COLO668 (cell line): ENCODE measurements around the gene PLCH1.

ENCODE experiments used
- DNase-seq: peaks from one replicate; lab custom pipeline; 2025; ENCODE audit not compliant: unreplicated experiment; lab: John Stamatoyannopoulos, UW

PLCH1 gene, protein sequence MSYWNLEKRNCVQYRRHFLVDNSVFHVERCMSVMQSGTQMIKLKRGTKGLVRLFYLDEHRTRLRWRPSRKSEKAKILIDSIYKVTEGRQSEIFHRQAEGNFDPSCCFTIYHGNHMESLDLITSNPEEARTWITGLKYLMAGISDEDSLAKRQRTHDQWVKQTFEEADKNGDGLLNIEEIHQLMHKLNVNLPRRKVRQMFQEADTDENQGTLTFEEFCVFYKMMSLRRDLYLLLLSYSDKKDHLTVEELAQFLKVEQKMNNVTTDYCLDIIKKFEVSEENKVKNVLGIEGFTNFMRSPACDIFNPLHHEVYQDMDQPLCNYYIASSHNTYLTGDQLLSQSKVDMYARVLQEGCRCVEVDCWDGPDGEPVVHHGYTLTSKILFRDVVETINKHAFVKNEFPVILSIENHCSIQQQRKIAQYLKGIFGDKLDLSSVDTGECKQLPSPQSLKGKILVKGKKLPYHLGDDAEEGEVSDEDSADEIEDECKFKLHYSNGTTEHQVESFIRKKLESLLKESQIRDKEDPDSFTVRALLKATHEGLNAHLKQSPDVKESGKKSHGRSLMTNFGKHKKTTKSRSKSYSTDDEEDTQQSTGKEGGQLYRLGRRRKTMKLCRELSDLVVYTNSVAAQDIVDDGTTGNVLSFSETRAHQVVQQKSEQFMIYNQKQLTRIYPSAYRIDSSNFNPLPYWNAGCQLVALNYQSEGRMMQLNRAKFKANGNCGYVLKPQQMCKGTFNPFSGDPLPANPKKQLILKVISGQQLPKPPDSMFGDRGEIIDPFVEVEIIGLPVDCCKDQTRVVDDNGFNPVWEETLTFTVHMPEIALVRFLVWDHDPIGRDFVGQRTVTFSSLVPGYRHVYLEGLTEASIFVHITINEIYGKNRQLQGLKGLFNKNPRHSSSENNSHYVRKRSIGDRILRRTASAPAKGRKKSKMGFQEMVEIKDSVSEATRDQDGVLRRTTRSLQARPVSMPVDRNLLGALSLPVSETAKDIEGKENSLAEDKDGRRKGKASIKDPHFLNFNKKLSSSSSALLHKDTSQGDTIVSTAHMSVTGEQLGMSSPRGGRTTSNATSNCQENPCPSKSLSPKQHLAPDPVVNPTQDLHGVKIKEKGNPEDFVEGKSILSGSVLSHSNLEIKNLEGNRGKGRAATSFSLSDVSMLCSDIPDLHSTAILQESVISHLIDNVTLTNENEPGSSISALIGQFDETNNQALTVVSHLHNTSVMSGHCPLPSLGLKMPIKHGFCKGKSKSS (N-terminal part only)

DNA sequence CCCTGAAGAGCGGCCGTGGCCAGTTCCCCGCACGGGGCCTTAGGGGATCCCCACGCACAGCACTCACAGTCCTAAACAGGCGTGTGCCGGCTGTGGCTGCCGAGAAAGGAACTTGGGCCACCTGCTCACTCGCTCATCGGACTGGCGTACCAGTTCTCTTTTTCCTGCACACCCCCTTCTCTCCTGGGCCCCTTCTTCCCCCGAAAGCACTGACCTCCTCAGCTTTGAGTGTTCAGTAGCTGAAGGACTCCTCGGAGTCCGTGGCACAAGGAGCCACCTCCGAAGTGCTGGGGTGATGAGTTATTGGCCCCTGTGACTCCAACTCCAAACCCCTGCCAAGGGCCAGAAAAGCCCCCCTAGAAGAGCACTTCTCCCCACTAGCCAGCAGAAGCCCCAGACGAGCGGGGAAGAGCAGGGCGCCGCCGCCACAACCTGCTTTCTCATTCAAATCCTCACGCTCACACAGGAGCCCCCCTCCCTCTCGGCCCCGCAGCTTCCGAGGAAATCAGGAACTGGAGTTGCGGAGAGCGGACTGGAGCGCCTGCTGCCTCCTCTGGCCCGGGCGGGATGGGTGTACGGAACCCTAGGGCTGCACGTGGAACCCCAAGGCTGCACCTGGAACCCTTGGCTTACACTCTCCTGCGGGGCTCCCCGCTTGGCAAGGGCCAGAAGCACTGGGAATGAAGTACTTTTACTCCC, at the start of gene PLCH1:
Gene PLCH1, minus strand, starts transcription at position 446 of the 699 bp plus-strand sequence. CDS start 40,847 bp downstream, outside the sequence.
- peak; percentile 69 for DNase-seq

DNA sequence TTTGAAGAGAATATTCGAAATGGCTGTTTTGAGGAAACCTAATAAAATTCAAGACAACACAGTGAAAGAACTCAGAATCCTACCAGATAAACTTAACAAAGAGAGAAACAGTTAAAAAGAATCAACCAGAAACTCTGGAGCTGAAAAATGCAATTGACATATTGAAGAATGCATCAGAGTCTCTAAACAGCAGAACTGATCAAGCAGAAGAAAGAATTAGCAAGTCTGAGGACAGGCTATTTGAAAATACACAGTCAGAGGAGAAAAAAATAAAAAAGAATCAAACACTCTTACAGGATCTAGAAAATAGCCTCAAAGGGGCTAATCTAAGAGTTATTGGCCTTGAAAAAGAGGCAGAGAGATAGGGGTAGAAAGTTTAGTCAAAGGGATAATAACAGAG, 47.7 kb upstream of the PLCH1 start:
- DNase-seq: no peak

DNA sequence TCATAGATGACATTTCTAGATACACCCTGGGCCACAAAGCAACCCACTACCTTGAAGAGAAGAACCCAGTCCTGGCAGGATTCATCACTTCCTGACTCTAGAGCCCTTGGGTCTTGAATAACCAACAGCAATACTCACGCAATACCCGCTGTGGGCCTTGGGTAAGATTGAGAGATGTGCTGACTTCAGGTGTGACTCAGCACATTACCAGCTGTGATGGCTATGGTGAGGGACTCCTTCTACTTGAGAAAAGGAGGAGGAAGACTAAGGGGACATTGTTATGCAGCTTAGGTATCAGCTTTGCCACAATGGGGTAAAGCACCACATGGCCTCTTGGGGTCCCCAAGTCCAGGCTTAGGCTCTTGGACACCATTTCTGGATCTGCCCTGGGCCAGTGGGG, 46.3 kb upstream of the PLCH1 start:
- DNase-seq: no peak

DNA sequence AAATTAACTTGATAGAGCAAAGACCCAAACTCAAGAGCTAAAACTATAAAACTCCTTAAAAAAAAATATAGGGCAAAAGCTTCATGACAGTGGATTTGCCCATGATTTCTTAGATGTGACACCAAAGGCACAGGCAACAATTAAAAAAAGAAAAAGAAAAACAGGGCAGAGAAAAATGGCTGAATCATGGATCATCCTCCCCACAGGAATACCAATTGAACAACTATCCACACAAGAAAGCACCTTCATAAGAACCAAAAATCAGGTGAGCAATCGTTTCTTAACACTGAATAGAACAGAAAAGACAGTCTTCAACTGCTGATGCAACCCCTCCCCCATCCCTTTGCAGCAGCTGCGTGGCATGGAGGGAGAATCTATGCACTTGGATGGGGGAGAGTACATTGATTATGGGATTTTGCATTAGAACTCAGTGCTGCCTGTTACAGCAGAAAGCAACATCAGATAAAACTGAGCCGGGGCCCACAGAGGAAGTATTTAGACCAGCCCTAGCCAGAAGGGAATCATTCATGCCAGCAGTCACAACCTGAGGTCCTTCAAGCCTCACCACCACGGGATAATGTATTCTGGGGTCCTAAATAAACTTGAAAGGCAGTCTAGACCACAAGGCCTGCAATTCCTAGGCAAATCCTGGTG, 45.5 kb upstream of the PLCH1 start:
- no peak for DNase-seq

DNA sequence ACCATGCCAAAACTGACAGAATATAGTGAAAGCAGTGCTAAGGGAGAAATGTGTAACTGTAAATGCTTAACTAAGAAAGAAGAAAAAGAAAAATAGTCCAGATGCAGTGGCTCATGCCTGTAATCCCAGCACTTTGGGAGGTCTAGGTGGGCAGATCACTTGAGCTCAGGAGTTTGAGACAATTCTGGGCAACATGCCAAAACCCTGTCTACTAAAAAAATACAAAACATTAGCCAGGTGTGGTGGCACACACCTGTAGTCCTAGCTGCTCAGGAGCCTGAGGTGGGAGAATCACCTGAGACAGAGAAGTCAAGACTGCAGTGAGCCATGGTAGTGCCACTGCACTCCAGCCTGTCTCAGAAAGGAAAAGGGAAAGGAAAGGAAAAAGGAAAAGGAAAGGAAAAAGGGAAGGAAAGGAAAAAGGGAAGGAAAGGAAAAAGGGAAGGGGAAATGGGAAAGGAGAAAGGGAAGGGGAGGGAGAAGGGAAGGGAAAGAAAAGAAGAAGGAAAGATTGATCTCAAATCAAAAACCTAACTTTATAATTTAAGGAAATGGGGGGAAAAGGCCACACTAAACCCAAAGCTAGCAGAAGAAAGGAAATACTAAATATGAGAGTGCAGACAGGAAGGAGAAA, 40.9 kb upstream of the PLCH1 start:
- DNase-seq: peak; percentile 27

DNA sequence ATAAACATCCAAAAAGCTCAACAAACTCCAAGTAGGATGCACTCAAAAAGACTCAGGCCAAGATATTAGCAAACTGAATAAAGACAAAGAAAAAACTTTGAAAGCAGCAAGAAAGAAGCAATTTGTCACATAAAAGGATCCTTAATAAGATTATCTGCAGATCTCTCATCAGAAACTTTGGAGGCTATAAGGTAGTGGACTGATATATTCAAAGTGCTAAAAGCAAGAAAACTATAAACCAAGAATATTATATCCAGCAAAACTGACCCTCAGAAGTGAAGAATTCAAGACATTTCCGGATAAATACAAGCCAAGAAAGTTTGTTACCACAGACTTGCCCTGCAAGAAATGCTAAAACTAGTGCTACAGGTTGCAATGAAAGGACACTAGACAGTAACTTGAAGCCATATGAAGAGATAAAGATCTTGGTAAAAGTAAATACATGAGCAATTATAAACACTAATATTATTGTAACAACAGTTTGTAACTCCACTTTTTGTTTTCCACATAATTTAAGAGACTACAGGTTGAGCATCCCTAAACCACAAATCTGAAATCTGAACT, 37.6 kb upstream of the PLCH1 start:
- no peak for DNase-seq

DNA sequence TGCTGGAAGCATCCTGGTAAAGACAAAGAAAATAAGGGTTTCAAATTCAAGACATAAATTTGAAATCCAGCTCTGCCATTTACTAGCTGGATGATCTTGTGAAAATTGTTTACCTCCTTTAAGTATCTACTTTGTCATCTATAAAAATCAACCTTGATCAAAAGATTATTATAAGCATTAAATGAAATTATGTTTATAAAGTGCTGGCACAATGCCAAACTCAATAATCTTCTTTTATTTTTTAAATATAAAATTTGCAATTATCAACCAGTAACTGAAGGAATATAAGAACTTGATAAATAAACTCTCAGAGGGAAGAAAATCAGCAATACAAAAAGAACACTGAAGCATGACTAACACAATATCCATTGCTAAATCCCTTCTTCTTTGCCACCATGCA, 35.4 kb upstream of the PLCH1 start:
- DNase-seq: no peak

DNA sequence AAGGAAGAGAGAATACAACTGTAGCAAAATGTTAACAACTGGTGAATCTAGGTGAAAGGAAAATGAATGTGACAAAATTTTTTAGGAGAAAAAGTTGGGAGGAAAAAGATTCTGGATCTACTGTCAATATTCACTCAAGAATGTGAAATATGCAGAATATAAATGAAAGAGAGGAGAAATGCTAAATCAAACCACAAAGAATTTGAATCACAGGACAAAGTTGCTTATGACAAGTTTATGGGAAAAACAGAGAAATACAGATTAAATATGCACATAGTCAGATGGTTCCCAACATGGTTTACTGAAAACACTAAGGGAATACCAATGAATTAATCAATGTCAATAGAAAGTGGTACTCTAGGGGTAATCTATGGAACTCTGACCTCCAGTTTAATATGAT, 33.6 kb upstream of the PLCH1 start:
- no peak for DNase-seq

DNA sequence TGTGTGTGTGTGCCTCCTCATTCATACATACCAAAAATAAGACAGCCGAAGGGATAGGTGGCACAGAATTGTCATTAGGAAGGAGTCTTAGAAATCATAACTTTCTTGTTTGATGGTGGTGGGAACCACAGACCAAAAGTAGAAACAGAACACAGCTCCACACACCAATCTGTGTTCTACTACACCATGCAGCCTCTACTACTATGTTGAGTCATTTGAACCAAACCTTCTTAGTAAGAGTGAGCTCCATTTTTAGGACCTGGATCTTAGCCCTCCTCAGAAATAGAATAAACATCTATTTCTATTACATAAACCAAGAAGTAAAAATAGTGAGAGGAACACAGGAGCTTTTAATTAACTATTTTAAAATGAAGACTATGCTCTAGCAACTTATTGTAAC, 27.9 kb upstream of the PLCH1 start:
- no peak for DNase-seq

DNA sequence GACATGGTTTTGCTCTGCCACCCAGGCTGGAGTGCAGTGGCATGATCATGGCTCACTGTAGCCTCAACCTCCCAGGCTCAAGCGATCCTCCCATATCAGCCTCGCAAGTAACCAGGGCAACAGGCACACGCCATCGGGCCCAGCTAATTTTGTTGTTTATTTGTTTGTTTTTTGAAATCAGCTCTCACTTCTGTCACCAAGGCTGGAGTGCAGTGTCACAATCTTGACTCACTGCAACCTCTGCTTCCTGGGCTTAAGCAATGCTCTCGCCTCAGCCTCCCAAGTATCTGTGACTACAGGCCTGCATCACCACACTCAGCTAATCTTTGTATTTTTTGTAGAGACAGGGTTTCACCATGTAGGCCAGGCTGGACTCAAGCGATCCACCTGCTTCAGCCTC, 26.3 kb upstream of the PLCH1 start:
- no peak for DNase-seq

DNA sequence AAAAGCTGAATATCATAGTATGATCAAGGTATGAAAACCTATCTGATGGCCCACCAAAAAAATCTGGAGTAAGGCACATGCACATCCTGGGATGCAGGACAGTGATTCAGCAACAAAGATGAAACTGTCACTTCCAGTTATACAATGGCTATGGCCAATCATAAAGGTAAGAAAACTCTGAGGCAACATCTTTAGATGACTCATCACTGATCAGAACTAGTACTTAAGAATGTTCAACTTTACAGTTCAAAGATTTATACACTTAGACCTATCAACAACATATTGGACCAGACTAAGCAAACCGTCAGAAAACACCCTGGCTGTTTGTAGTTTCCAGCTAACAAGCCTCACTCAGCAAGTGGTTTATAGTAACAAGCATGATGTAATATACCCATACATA, 21.3 kb upstream of the PLCH1 start:
- DNase-seq: no peak

DNA sequence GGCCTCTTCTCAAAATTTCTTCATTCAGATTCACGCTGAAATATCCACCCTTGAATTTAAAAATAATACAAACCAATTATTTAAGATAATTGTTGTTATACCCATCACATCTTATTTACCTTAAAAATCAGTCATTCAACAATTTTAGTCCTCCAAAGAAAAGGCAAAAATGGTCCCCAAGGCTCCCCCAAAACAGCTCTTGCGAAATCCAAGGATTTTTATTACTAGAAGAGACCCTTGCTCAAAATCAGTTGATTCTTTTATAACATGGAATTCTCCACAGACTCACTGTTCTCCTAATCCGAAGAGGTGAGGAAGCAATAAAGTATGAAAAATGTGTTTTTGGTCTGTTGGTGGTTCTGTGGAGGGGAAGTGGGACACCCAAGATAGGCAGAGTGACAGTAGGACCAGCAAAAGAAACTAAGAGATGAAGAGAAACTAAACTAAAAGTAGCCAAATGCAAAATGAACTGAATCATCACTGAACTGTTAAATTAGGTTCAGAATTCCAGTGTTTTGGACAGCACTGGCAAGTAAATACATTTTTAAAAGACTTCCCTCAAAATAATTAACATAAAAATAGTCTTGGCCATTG, 19.1 kb upstream of the PLCH1 start:
- DNase-seq: no peak

DNA sequence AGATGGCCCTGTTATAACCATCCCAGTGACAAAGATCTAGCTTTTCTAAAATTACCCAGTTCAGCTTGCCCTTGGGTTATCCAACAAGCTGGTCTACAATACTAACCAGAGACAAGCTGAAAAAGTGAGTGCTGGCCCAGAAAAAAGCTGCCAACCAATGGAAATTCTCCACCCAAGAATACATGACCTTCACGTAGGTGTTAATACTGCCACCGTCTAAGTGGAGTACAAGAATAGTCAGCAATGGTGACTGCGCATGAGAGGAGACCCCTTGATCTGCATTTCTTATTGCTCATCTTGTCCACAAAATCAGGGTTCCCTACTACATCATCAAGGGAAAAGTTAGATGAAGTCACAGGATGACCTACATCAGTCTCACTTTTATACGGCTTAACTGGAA, 15.8 kb upstream of the PLCH1 start:
- DNase-seq: no peak

DNA sequence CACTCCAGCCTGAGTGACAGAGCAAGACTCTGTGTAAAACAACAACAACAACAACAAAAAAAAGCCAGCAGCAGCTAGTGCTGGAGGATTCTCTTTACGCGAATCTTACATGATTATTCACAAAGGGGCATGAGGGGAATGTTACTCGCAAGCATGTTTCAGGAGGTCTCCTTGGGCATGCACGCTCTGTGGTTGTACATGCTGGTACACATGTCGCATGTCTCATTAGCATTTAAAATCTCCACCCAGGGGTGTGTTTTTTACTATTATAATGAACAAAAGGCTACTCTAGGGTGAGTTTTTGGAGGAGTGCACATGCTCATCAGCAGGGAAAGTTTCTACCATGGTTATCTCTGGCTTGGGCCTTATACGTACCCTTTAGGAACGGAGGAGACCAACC, 12.7 kb upstream of the PLCH1 start:
- DNase-seq: no peak

DNA sequence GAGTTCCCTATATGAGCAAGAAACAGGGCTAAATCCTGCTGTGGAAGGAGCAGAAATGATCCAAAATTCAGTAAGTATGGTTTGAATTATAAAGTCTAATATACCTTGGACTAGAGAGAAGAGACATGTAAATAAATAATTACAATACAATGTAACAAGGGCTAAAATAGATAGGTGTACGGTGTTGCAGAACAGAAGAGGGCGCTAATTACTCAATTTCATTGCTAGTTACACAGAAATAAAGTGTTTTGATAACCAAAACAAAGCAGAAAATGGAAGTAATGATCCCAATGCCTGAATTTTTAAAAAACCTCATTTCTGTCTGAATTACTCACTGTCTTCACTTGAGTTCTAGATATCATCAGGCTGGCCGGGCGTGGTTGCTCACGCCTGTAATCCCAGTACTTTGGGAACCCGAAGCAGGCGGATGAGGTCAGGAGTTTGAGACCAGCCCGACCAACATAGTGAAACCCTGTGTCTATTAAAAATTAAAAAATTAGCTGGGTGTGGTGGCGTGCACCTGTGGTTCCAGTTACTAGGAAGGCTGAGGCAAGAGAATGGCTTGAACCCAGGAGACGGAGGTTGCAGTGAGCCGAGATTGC, 8.3 kb upstream of the PLCH1 start:
- DNase-seq: no peak

DNA sequence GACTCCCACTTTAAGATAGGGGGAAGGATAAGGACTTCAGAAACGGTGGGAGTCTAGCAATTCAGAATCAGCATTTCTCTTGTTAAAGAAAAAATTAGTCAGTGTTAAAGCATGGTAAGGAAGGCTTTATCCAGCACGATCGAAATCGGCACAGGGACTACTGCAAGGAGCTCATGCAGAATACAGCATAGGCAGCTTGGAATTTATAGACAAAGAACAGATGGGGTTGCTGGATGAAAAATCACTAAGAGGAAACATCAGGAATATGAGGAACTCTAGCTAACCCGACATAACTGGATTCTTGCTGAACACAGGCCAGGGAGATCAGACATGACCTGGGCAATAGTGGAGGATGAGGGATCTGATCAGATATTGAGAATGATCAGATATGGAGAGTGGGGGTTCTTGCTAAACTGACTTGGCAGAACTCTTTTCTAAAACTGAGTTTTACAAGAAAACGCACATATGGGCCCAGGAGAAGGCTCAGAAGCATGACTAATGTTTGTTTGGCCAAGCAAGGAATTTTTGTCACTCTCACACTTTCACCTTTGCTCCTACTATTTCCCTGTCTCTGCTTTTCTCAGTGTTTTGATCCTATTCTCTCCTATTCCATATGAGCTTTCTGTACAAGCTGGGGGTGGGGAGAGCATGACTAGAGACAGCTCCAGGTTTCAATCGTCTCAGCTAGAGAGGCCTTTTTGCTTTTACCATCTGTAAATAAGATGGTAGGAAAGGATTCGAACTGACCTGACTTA, 3.9 kb upstream of the PLCH1 start:
- no peak for DNase-seq

DNA sequence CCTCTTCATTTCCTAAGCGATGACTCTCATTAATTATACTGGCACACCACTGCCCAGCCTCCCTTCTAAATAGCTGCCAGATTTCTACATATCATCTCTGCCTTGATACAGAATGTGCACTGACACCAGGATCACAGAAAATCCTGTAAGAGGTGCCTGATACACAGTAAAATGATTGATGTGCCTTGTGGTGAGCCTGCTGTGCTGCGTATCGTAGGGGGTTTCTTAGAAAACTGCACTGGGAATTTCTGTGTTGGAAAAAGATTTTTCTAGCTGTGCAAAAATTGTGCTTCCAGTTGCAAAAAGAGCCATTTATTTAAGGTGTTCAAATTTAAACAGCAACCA, 3.0 kb upstream of the PLCH1 start:
- no peak for DNase-seq

DNA sequence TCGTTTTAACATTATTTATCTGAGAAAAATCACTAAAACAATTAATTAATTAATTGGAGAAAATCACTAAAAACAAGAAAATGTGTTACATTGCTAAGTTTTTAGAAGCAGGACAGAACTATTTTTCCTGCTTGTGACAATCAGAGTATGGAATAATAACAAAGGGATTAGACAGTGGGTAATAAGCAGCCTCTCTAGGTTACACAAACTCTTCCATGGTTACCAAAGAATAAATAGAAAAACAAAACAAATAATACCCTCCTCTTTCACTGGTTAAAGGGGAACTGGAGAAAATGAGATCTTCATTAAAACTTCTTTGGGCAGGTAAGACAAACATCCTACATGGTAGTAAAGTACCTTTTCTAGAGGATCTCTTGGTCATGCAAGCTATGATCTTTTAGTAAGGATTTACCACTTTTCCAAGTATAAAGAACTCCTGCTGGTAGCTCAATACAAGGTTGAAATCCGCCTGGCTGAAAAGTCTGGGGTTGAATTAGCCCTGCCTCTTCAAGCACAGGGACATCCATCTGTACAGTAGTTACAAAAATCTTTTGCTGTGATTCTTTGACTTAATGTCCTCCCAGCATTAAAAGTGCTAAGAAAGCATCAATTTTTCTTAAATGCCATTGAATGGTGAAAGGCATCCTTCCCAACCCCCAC, 2.5 kb upstream of the PLCH1 start:
- DNase-seq: no peak
